ENCODE measurements around the gene C2CD4C.
"Not testable (repeated sequence)": the region's sequence is repeated elsewhere in the genome, so short reads cannot be mapped to it uniquely, and the experiment has no call there.

Gene C2CD4C

GRCh38 chr19:412356-413355 is 3.7 kb upstream of the C2CD4C start:
- DNase-seq = peak; percentile 38

- no peak for DNase-seq
Observed at GRCh38 chr19:411723-412355, 2.9 kb upstream of the C2CD4C start.

- not testable (repeated sequence) for DNase-seq
Observed at GRCh38 chr19:411121-411722, 2.3 kb upstream of the C2CD4C start.

GRCh38 chr19:410243-410781 is 1.4 kb upstream of the C2CD4C start:
- no peak for DNase-seq

GRCh38 chr19:409516-410242 is 732 bp upstream of the C2CD4C start:
- peak; percentile 31 for DNase-seq

GRCh38 chr19:408441-408901 is 476 bp downstream of the C2CD4C start:
- DNase-seq = peak; percentile 27

- DNase-seq = no peak
Observed at GRCh38 chr19:407511-408440, 1.2 kb downstream of the C2CD4C start.

DNA sequence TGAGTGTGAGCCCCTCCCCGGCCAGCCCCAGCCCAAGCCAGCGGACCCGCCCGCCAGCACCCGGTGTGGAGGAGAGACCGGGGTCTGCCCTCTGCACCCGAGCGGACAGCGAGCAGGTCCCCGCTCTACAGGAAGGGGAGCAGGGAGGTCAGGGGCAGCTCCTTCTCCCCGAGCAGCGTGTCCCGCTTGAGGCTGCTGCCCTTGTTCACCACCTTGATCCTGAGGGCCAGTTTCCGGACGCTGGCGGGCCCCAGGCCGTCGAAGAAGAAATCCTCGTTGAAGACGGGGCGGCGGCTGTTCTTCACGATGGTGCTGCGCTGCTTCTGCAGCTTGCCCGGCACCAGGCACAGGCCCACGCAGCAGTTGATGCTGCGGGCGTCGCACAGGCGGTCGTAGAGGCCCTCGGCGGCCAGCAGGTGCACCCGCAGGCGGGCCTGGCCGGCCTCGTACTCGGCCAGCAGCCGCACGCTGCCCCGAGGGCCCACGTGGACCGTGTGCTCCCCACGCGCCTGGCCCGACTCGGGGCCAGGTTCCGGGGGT is 1.9 kb downstream of the C2CD4C start:
- no peak for DNase-seq

DNA sequence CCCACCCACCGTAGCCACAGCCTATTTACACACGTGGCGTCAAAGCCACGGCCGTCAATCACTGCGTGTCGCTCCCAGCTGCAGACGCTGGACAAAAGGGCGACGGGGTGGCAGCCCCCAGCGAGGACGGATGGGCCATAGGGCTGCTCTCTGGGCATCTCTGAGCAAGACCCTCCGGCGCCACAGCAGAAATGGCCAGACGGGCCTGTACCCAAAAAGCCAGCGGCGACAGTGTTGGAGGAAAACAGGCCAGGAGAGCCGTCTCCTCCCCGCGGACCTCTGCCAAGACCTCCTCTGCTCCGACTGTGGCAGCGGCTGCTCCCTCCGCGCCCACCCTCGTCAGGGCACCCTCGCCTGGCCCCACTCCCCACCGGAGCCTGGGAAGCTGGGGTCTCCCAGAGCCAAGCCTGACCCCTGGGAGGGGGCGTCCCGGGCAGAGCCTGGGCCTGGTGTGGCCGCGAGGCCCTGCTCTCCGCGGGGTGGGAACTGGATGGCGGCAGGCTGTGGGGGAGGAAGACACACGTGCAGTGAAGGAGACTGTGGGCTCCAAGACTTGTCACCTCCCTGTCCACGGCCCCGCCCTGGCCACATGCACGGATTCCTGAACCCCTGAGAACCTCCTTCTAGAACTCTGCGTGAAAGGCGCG is 2.7 kb downstream of the C2CD4C start:
- DNase-seq = no peak

GRCh38 chr19:405121-405965 is 3.6 kb downstream of the C2CD4C start:
- no peak for DNase-seq

DNA sequence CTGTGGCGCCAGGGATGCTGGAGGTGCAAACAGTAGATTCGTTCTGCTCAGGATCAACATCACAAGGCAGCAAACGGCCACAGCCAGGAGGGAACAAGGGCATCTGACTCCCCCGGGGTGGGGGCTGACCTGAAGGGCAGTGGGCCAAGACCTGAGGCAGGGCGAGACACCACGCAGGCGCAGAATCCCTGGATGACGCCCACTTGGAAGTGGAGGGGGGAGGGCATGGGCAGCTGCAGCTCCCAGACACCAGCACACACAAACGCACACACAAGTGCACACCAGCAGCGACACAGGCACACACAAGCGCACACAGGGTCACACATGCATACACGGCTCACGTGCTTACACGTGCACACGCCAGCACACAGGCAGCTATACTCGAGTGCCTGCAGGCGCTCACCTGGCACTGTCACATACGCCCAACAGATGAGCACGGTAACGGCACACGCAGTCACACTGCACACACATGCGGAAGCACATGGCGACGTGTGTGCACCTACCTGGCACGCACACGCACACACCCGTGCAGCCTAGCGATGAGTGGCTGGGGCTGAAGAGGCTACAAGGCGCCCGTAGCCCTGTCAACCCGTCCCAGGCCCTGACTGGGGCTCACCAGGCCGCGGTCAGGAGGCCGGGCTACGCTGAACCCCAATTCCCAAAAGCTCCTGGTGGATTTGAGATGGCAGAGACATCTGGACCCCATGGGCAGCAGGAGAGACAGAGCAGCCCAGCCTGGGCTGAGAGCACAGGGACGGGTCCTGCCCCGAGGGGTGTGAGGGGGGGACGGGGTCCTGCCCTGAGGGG is 5.5 kb downstream of the C2CD4C start:
- DNase-seq = no peak

DNA sequence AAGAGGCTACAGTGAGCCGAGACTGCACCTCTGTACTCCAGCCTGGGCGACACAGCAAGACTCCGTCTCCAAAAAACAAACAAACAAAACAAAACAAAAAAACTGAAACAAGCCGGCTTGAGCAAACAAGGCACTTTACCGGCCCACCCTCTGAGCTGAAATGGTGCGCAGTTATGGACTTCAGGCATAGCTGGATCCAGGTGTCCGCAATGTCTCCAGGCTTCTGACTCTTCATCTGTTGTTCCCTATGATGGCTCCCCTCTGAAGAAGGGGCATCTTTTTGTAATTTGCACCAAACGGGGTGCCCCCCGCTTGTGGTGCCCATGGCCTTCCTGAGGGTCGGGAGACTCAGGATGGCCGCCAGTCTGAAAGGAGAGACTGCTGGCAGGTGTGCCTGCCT is 6.2 kb downstream of the C2CD4C start:
- no peak for DNase-seq

- peak; percentile 84 for DNase-seq
Observed at GRCh38 chr19:401866-402511, 7.0 kb downstream of the C2CD4C start.

- DNase-seq = no peak
Observed at GRCh38 chr19:400976-401865, 7.7 kb downstream of the C2CD4C start.

- DNase-seq = no peak
Observed at GRCh38 chr19:399370-399769, 9.6 kb downstream of the C2CD4C start.

DNA sequence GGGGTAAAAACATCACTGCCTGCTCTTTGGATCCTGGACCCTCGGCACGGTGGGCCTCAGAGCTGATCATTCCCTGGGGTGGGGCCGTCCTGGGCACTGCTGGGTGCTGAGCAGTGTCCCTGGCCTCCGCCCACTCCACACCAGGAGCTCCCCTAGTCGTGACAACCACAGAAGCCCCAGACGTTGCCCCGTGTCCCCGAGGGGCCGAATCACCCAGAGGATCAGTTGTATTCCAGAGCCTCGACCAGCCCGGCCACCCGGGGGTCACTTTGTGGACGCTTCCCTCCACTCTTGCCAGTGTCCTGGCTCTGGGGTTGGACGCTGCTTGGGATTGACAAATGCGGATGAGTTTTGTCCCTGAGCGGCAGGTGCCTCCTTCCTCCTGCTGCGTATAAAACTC is 10.2 kb downstream of the C2CD4C start:
- DNase-seq = no peak

Measured in COR-L47 (cell line).